SH-SY5Y (cell line): ENCODE measurements around the gene MELK.

Experiments used
- GATA2 ChIP-seq: IDR thresholded peaks from 2 replicates; pipeline ENCODE4 v1.6.1; 2011; ENCODE audit warnings: mild to moderate bottlenecking, low read depth, low read length
- GATA3 ChIP-seq: IDR thresholded peaks from 2 replicates; pipeline ENCODE4 v1.6.1; 2011; ENCODE audit warnings: low read depth, mild to moderate bottlenecking, low read length, moderate library complexity

- TF ChIP-seq GATA2, result no peak
- TF ChIP-seq GATA3, result no peak
Observed at GRCh38 chr9:36575411-36575882, 2.8 kb downstream of the MELK start.
